GM23338 (cell line): ENCODE measurements around the gene MPRIP.

Experiments
- CREB1 ChIP-seq: fragments of 250-450 bp; sonication (Bioruptor Pico); IDR thresholded peaks from 2 replicates; pipeline ENCODE4 v1.5.0; 2020; ENCODE audit warnings: low read depth, mild to moderate bottlenecking, moderate library complexity
- CTCF ChIP-seq, 2 experiments: fragments of 200-600 bp in 1 of 2; sonication (generic) in 1 of 2; conservative IDR thresholded peaks; 2 replicates each; pipeline versions ENCODE4 v1.5.1 to v1.6.1; 2016 to 2017; ENCODE audit warnings: antibody characterized with exemption in 2 of 2, low read depth in 2 of 2, mild to moderate bottlenecking in 2 of 2, moderate library complexity in 1 of 2
- ETS1 ChIP-seq: IDR thresholded peaks from 2 replicates; pipeline ENCODE4 v1.6.1; 2016; ENCODE audit warnings: antibody characterized with exemption
- EZH2 ChIP-seq: fragments of 200-600 bp; sonication (generic); IDR thresholded peaks from one replicate; pipeline ENCODE4 v1.8.0; 2017; ENCODE audit warnings: antibody characterized with exemption, mild to moderate bottlenecking, low read depth; ENCODE audit not compliant: unreplicated experiment
- POLR2AphosphoS5 ChIP-seq: IDR thresholded peaks from 2 replicates; pipeline ENCODE4 v1.6.1; 2016; ENCODE audit warnings: antibody characterized with exemption, low read depth

GRCh38 chr17:17132746-17133145 is 90.5 kb downstream of the MPRIP start:
- TF ChIP-seq EZH2 (no peak), CTCF (conservative IDR thresholded peaks at IDR 0.05; ENCODE audit: low read depth in 2 of 2) (no peak), CREB1 (no peak), POLR2AphosphoS5 (no peak), ETS1 (no peak)
